H1 (cell line): ENCODE measurements around the gene ARHGDIB. TPM values are rescaled to one million over a fixed set of nuclear protein-coding genes. Genes with fewer than 3 reads are reported as not detected.

Source experiments
- CTCF ChIA-PET: fragments of 300-600 bp; sonication (Branson Sonifier 250); formaldehyde crosslinking; loops from one replicate; lab custom pipeline; 2021; ENCODE audit not compliant: partially characterized antibody; lab: Charles Lee
- POLR2A ChIA-PET: fragments of 300-600 bp; sonication (Branson Sonifier 250); formaldehyde crosslinking; loops from one replicate; lab custom pipeline; 2021; ENCODE audit warnings: inconsistent platforms; ENCODE audit not compliant: partially characterized antibody; lab: Charles Lee
- DNase-seq, 2 experiments: peaks; one replicate each; pipeline versions ENCODE4 v3.0.0 to v3.0.0-alpha.2; 2010 to 2022; ENCODE audit warnings: low spot score in 2 of 2, low read depth in 1 of 2, mixed read lengths in 1 of 2
- FAIRE-seq: peaks from 2 replicates; lab custom pipeline; 2011; peaks lifted over from hg19 to GRCh38; lab: Jason Lieb, UNC
- H2AFZ ChIP-seq: 2 replicates; pipeline ENCODE4 v1.8.1; 2012; ENCODE audit warnings: low read length, inconsistent platforms
- H2AK5ac ChIP-seq: 2 replicates; pipeline ENCODE4 v1.6.1; 2013; ENCODE audit warnings: low read depth, low read length
- H2BK120ac ChIP-seq: replicated peaks from 2 replicates; pipeline ENCODE3; 2013; ENCODE audit warnings: low read depth, low read length, inconsistent platforms
- H2BK12ac ChIP-seq: 2 replicates; pipeline ENCODE4 v1.6.1; 2013; ENCODE audit warnings: low read depth, low read length
- H2BK15ac ChIP-seq: 2 replicates; pipeline ENCODE4 v1.6.1; 2013; ENCODE audit warnings: low read length
- H2BK20ac ChIP-seq: 2 replicates; pipeline ENCODE4 v1.6.1; 2013; ENCODE audit warnings: low read length
- H2BK5ac ChIP-seq: 2 replicates; pipeline ENCODE4 v1.6.1; 2013; ENCODE audit warnings: low read depth, low read length
- H3K14ac ChIP-seq: 2 replicates; pipeline ENCODE4 v1.6.1; 2013; ENCODE audit warnings: inconsistent platforms; ENCODE audit not compliant: insufficient read length
- H3K18ac ChIP-seq: 2 replicates; pipeline ENCODE4 v1.6.1; 2013; ENCODE audit warnings: low read length; ENCODE audit errors: extremely low read depth
- H3K23ac ChIP-seq: 2 replicates; pipeline ENCODE4 v1.6.1; 2013; ENCODE audit warnings: inconsistent platforms; ENCODE audit not compliant: insufficient read length
- H3K23me2 ChIP-seq: 2 replicates; pipeline ENCODE4 v1.6.1; 2013; ENCODE audit warnings: low read depth, low read length
- H3K27ac ChIP-seq: 2 replicates; pipeline ENCODE4 v1.6.1; 2011; ENCODE audit warnings: low read depth, low read length, inconsistent platforms
- H3K27me3 ChIP-seq, 4 experiments: replicated peaks in 1 of 4; 1 replicate in 1 of 4; 2 replicates in 3 of 4; pipeline versions ENCODE4 v1.6.1 to v1.8.1; 2011 to 2013; ENCODE audit warnings: low read length in 3 of 4, mild to moderate bottlenecking in 3 of 4, inconsistent platforms in 2 of 4, mixed read lengths in 2 of 4, moderate library complexity in 1 of 4; ENCODE audit not compliant: control insufficient read depth in 3 of 4, insufficient read depth in 3 of 4; ENCODE audit errors: extremely low read depth in 1 of 4
- H3K36me3 ChIP-seq, 4 experiments: 2 replicates each; pipeline versions ENCODE4 v1.6.1 to v1.8.1; 2011 to 2013; ENCODE audit warnings: mild to moderate bottlenecking in 4 of 4, low read length in 3 of 4, moderate library complexity in 2 of 4, control low read depth in 1 of 4, inconsistent platforms in 1 of 4; ENCODE audit not compliant: insufficient read depth in 4 of 4, control insufficient read depth in 2 of 4
- H3K4ac ChIP-seq: replicated peaks from 2 replicates; pipeline ENCODE3; 2013; ENCODE audit warnings: low read length, low read depth, mixed read lengths, inconsistent platforms; ENCODE audit not compliant: insufficient read length
- H3K4me1 ChIP-seq, 4 experiments: replicated peaks in 1 of 4; 1 replicate in 1 of 4; 2 replicates in 3 of 4; pipeline versions ENCODE4 v1.6.1 to v1.8.1; 2011 to 2013; ENCODE audit warnings: low read length in 3 of 4, inconsistent platforms in 2 of 4, mixed read lengths in 1 of 4; ENCODE audit not compliant: insufficient read depth in 4 of 4, control insufficient read depth in 3 of 4
- H3K4me2 ChIP-seq, 2 experiments: 2 replicates each; pipeline versions ENCODE4 v1.6.1 to v1.8.1; 2011 to 2013; ENCODE audit warnings: low read depth in 2 of 2, low read length in 2 of 2, control low read depth in 1 of 2, inconsistent platforms in 1 of 2, mild to moderate bottlenecking in 1 of 2; ENCODE audit not compliant: insufficient read depth in 1 of 2
- H3K4me3 ChIP-seq, 4 experiments: fragments of 200-600, 300-600 bp in 1 of 4; sonication (generic), shearing (Covaris generic), sonication (Bioruptor Twin) in 1 of 4; 2 replicates each; pipeline versions ENCODE4 v1.5.1 to v1.8.1; 2011 to 2016; ENCODE audit warnings: low read length in 4 of 4, low read depth in 3 of 4, control low read depth in 2 of 4, inconsistent platforms in 2 of 4, mild to moderate bottlenecking in 2 of 4, mixed read lengths in 1 of 4, moderate library complexity in 1 of 4; ENCODE audit not compliant: insufficient read depth in 2 of 4; ENCODE audit errors: extremely low read depth in 1 of 4
- H3K56ac ChIP-seq: replicated peaks from 2 replicates; pipeline ENCODE3; 2013; ENCODE audit warnings: low read depth, mild to moderate bottlenecking, mixed read lengths, low read length, inconsistent platforms; ENCODE audit not compliant: insufficient read length
- H3K79me1 ChIP-seq: 2 replicates; pipeline ENCODE4 v1.6.1; 2013; ENCODE audit warnings: low read depth, low read length, control low read depth
- H3K79me2 ChIP-seq, 2 experiments: 2 replicates each; pipeline versions ENCODE4 v1.6.1 to v1.8.1; 2012 to 2013; ENCODE audit warnings: low read length in 2 of 2, mild to moderate bottlenecking in 2 of 2, inconsistent platforms in 1 of 2; ENCODE audit not compliant: insufficient read depth in 2 of 2, control insufficient read depth in 1 of 2
- H3K9ac ChIP-seq, 4 experiments: replicated peaks in 1 of 4; 1 replicate in 1 of 4; 2 replicates in 3 of 4; pipeline versions ENCODE4 v1.6.1 to v1.8.1; 2011 to 2013; ENCODE audit warnings: low read depth in 3 of 4, low read length in 3 of 4, control low read depth in 2 of 4, mild to moderate bottlenecking in 2 of 4, moderate library complexity in 2 of 4, inconsistent platforms in 1 of 4; ENCODE audit errors: extremely low read depth in 1 of 4
- H3K9me3 ChIP-seq, 2 experiments: 2 replicates each; pipeline versions ENCODE4 v1.6.1 to v1.8.1; 2012 to 2013; ENCODE audit warnings: mild to moderate bottlenecking in 2 of 2, moderate library complexity in 2 of 2, control low read depth in 1 of 2, inconsistent platforms in 1 of 2, low read depth in 1 of 2, low read length in 1 of 2, mixed read lengths in 1 of 2; ENCODE audit not compliant: insufficient read depth in 2 of 2
- H4K20me1 ChIP-seq, 2 experiments: replicated peaks in 1 of 2; 2 replicates each; pipeline versions ENCODE3 to v1.8.1; 2011 to 2013; ENCODE audit warnings: inconsistent platforms in 2 of 2, low read length in 2 of 2, mild to moderate bottlenecking in 1 of 2; ENCODE audit not compliant: insufficient read depth in 2 of 2, control insufficient read depth in 1 of 2
- H4K5ac ChIP-seq: 2 replicates; pipeline ENCODE4 v1.6.1; 2013; ENCODE audit warnings: low read length, low read depth, mixed read lengths, inconsistent platforms; ENCODE audit not compliant: insufficient read length
- H4K8ac ChIP-seq: 2 replicates; pipeline ENCODE4 v1.8.0; 2013; ENCODE audit warnings: mild to moderate bottlenecking, moderate library complexity, low read length, inconsistent platforms; ENCODE audit not compliant: insufficient read depth; ENCODE audit errors: extremely low read depth
- H4K91ac ChIP-seq: replicated peaks from 2 replicates; pipeline ENCODE3; 2013; ENCODE audit warnings: low read length, mixed read lengths, inconsistent platforms; ENCODE audit not compliant: insufficient read length
- CBX8 ChIP-seq: fragments of 300-800, 300-1000 bp; sonication (generic); IDR thresholded peaks from 2 replicates; pipeline ENCODE4 v1.7.1; 2016; ENCODE audit warnings: low read depth, low read length, borderline replicate concordance
- CEBPB ChIP-seq: IDR thresholded peaks from 2 replicates; pipeline ENCODE4 v1.6.1; 2012; ENCODE audit warnings: low read depth, low read length
- CHD2 ChIP-seq: IDR thresholded peaks from 2 replicates; pipeline ENCODE4 v1.6.1; 2012; ENCODE audit warnings: low read length, improper control_type of control experiment
- EZH2 ChIP-seq: fragments of 200-600 bp; sonication (generic); IDR thresholded peaks from 2 replicates; pipeline ENCODE4 v1.7.1; 2012; ENCODE audit warnings: low read depth, mild to moderate bottlenecking, moderate library complexity, low read length, inconsistent platforms; ENCODE audit not compliant: severe bottlenecking
- GABPA ChIP-seq: IDR thresholded peaks from 2 replicates; pipeline ENCODE4 v1.6.1; 2011; ENCODE audit warnings: mild to moderate bottlenecking, low read length, moderate library complexity, borderline replicate concordance; ENCODE audit not compliant: insufficient read depth
- JUND ChIP-seq: IDR thresholded peaks from 2 replicates; pipeline ENCODE4 v1.6.1; 2011; ENCODE audit warnings: mild to moderate bottlenecking, improper control_type of control experiment, low read length
- MAFK ChIP-seq: IDR thresholded peaks from 2 replicates; pipeline ENCODE4 v1.6.1; 2012; ENCODE audit warnings: low read depth, mild to moderate bottlenecking, improper control_type of control experiment, low read length
- NANOG ChIP-seq: IDR thresholded peaks from 2 replicates; pipeline ENCODE4 v1.6.1; 2011; ENCODE audit warnings: low read length, low read depth, mild to moderate bottlenecking, inconsistent platforms; ENCODE audit not compliant: insufficient read depth, poor library complexity, severe bottlenecking
- POU5F1 ChIP-seq: IDR thresholded peaks from 2 replicates; pipeline ENCODE4 v1.6.1; 2011; ENCODE audit warnings: low read depth, mild to moderate bottlenecking, low read length, moderate library complexity
- SAP30 ChIP-seq: fragments of 300-600 bp; sonication (generic); IDR thresholded peaks from 2 replicates; pipeline ENCODE4 v1.7.1; 2012; ENCODE audit warnings: low read length, moderate library complexity, mild to moderate bottlenecking, inconsistent platforms; ENCODE audit not compliant: insufficient read depth, insufficient replicate concordance
- SIRT6 ChIP-seq: IDR thresholded peaks from one replicate; pipeline ENCODE4 v1.7.1; 2012; ENCODE audit warnings: low read length, inconsistent platforms
- TAF7 ChIP-seq: optimal IDR thresholded peaks from 2 replicates; pipeline ENCODE3; 2011; ENCODE audit warnings: low read depth, mild to moderate bottlenecking, inconsistent platforms, low read length, moderate library complexity, borderline replicate concordance
- TCF12 ChIP-seq: IDR thresholded peaks from 2 replicates; pipeline ENCODE4 v1.6.1; 2011; ENCODE audit warnings: low read depth, mild to moderate bottlenecking, low read length
- USF2 ChIP-seq: IDR thresholded peaks from 2 replicates; pipeline ENCODE4 v1.6.1; 2011; ENCODE audit warnings: low read length, improper control_type of control experiment
- WGBS, 2 experiments: shearing (Covaris generic) in 1 of 2; methylation state at CpG; one replicate each; pipeline versions ENCODE4 v1.1.6 to v1.1.7; 2013 to 2015; ENCODE audit warnings: low lambda C conversion rate in 2 of 2, mixed read lengths in 2 of 2, inconsistent platforms in 1 of 2, low coverage in 1 of 2, missing lambda C conversion rate in 1 of 2; ENCODE audit not compliant: insufficient replicate concordance in 2 of 2, insufficient coverage in 1 of 2, insufficient read length in 1 of 2; ENCODE audit errors: extremely low coverage in 1 of 2, missing lambda C conversion rate in 1 of 2; 5-methylcytosine and 5-hydroxymethylcytosine counted together
- polyA plus RNA-seq, 7 experiments: library from polyadenylated mRNA; depleted of rRNA in 3 of 7; stranded (reverse) in 5 of 7; unstranded in 2 of 7; fragments of >200 nt in 5 of 7; fragments of 200-250 nt in 2 of 7; gene quantifications; 1 replicate in 5 of 7; 2 replicates in 1 of 7; 4 replicates in 1 of 7; pipeline versions ENCODE4 v1.2.1 to v1.2.3, GENCODE V29; 2011 to 2013; ENCODE audit warnings: missing spikeins in 2 of 7, mixed read lengths in 2 of 7
- total RNA-seq: library from RNA; stranded (reverse); fragmentation: NEBNext Ultra II Directional; extraction: Animal tissue kit (Norgen Biotek cat#: 25700); gene quantifications from 2 replicates; pipeline ENCODE4 v1.2.1, GENCODE V29; 2021

ARHGDIB gene
- total and polyA plus RNA-seq, 2 of the 8 experiments (the other 6 are each of a cell fraction or from before 2014, with no cell fraction given): 0.82 to 1.3 TPM

GRCh38 chr12:14954269-14954668 lies 7.1 kb downstream of the ARHGDIB start:
- ChIA-PET CTCF (interaction anchor here (1.1 kb wide), 1 partner anchor 16 kb away, joined by 4 read pairs; the partner anchor contains the start of gene ERP27), POLR2A (no interaction called here)
- no peaks in the 10 kb centered on the region for H3K79me1 ChIP-seq
- H3K4me2 ChIP-seq: no peak overlapping the region
- H4K20me1 ChIP-seq: no peaks in the 10 kb centered on the region
- H3K9ac ChIP-seq: no peak overlapping the region
- H2BK120ac ChIP-seq: no peak overlapping the region
- no peak overlapping the region for H2AK5ac ChIP-seq
- no peak overlapping the region for H2BK15ac ChIP-seq
- no peak overlapping the region for H4K91ac ChIP-seq
- no peaks in the 10 kb centered on the region for H3K79me2 ChIP-seq
- H2BK20ac ChIP-seq: no peak overlapping the region
- TF ChIP-seq JUND (no peak), POU5F1 (no peak), USF2 (no peak), MAFK (no peak), TCF12 (no peak), CEBPB (no peak), CBX8 (no peak), SAP30 (no peak), EZH2 (no peak), GABPA (no peak), NANOG (no peak), CHD2 (no peak), TAF7 (no peak), SIRT6 (no peak)
- TF ChIP-seq, all 59 proteins: peak for 0
- no peaks in the 10 kb centered on the region for H3K23me2 ChIP-seq
- no peaks in the 10 kb centered on the region for H3K36me3 ChIP-seq
- FAIRE-seq (no peak), DNase-seq (no peak)
- H4K5ac ChIP-seq: no peak overlapping the region
- H3K4ac ChIP-seq: no peak overlapping the region
- no peak overlapping the region for H3K4me3 ChIP-seq
- no peak overlapping the region for H2AFZ ChIP-seq
- no peaks in the 10 kb centered on the region for H3K27me3 ChIP-seq
- no peaks in the 10 kb centered on the region for H3K9me3 ChIP-seq
- no peak overlapping the region for H3K23ac ChIP-seq
- H3K18ac ChIP-seq: no peak overlapping the region
- no peak overlapping the region for H3K14ac ChIP-seq
- no peak overlapping the region for H3K56ac ChIP-seq
- no peak overlapping the region for H2BK12ac ChIP-seq
- no peak overlapping the region for H4K8ac ChIP-seq
- H3K27ac ChIP-seq: no peak overlapping the region
- no peaks in the 10 kb centered on the region for H3K4me1 ChIP-seq
- WGBS, 2 experiments: 87% methylated on average over 4 of the region's 4 CpGs; no CpG with 5 or more reads in 1 of the 2 experiments
- H2BK5ac ChIP-seq: no peak overlapping the region
